Frontal cortex (tissue), 4 donors: Measurements from ENCODE around the gene CACNA1B. TPM values are rescaled to one million over a fixed set of nuclear protein-coding genes. Genes with fewer than 3 reads are reported as not detected.
"Not testable (repeated sequence)": the region's sequence is repeated elsewhere in the genome, so short reads cannot be mapped to it uniquely, and the experiment has no call there.

Experiments used
- DNase-seq, 2 donors: peaks; one replicate each; pipeline ENCODE4 v3.0.0; 2012; ENCODE audit warnings: low spot score in 2 of 2
- FAIRE-seq: peaks from 2 replicates; lab custom pipeline; 2012; peaks lifted over from hg19 to GRCh38; lab: Jason Lieb, UNC
- total RNA-seq: library from RNA; depleted of rRNA; stranded (reverse); fragments of >200 nt; gene quantifications from one replicate; pipeline ENCODE4 v1.2.3, GENCODE V29; 2014
- donor health status: control.
- donor health status: control.
- donor health status: control.

CACNA1B gene
- total RNA-seq, 1 donor from 2014 or later = 31.4 TPM

- DNase-seq (no peak), FAIRE-seq (no peak)
Observed at GRCh38 chr9:138116521-138116920, 238.9 kb downstream of the CACNA1B start.

GRCh38 chr9:138117101-138117750 is 239.6 kb downstream of the CACNA1B start:
- FAIRE-seq (no peak), DNase-seq (no peak)

- DNase-seq = no peak
Observed at GRCh38 chr9:138117836-138118235, 240.3 kb downstream of the CACNA1B start.

GRCh38 chr9:138118601-138119071 is 241.1 kb downstream of the CACNA1B start:
- DNase-seq = no peak
- no peak for FAIRE-seq

More at GRCh38 chr9:138117836-138118235, 240.3 kb downstream of the CACNA1B start:
- no peak for FAIRE-seq

- no peak for DNase-seq
- no peak for FAIRE-seq
Observed at GRCh38 chr9:138119202-138120027, 241.8 kb downstream of the CACNA1B start.

- no peak for DNase-seq
- no peak for FAIRE-seq
Observed at GRCh38 chr9:138120072-138120471, 242.5 kb downstream of the CACNA1B start.

- DNase-seq = no peak
- no peak for FAIRE-seq
Observed at GRCh38 chr9:138120511-138121437, 243.2 kb downstream of the CACNA1B start.

- DNase-seq (no peak), FAIRE-seq (no peak)
Observed at GRCh38 chr9:138121438-138122050, 244.0 kb downstream of the CACNA1B start.

GRCh38 chr9:138122201-138122600 is 244.6 kb downstream of the CACNA1B start:
- FAIRE-seq = no peak
- DNase-seq = no peak

- no peak for FAIRE-seq
Observed at GRCh38 chr9:138122676-138123075, 245.1 kb downstream of the CACNA1B start.

GRCh38 chr9:138123086-138123485 is 245.5 kb downstream of the CACNA1B start:
- DNase-seq (no peak), FAIRE-seq (no peak)

More at GRCh38 chr9:138122676-138123075, 245.1 kb downstream of the CACNA1B start:
- no peak for DNase-seq

- DNase-seq, FAIRE-seq: not testable (repeated sequence)
Observed at GRCh38 chr9:138126090-138126857, 248.7 kb downstream of the CACNA1B start.

- not testable (repeated sequence) for FAIRE-seq, DNase-seq
Observed at GRCh38 chr9:138126858-138127584, 249.4 kb downstream of the CACNA1B start.

GRCh38 chr9:138128027-138128426 is 250.4 kb downstream of the CACNA1B start:
- FAIRE-seq, DNase-seq: not testable (repeated sequence)

GRCh38 chr9:138129318-138129717 is 251.7 kb downstream of the CACNA1B start:
- FAIRE-seq, DNase-seq: not testable (repeated sequence)

GRCh38 chr9:138132946-138133705 is 255.5 kb downstream of the CACNA1B start:
- DNase-seq, FAIRE-seq: not testable (repeated sequence)

- DNase-seq, FAIRE-seq: not testable (repeated sequence)
Observed at GRCh38 chr9:138134581-138134980, 257.0 kb downstream of the CACNA1B start.
